Muscle layer of duodenum (tissue), 2 donors: ENCODE measurements around the gene CCDC80.

Source experiments
- H3K27ac ChIP-seq: one replicate; pipeline ENCODE4 v1.7.0; 2013; ENCODE audit warnings: mild to moderate bottlenecking, low read length
- H3K27me3 ChIP-seq: one replicate; pipeline ENCODE4 v1.7.0; 2013; ENCODE audit warnings: low read depth, mild to moderate bottlenecking, control low read depth, low read length
- H3K36me3 ChIP-seq, 2 donors: one replicate each; pipeline ENCODE4 v1.7.0; 2013; ENCODE audit warnings: low read length in 2 of 2, control low read depth in 1 of 2, mild to moderate bottlenecking in 1 of 2; ENCODE audit not compliant: insufficient read depth in 2 of 2, control insufficient read depth in 1 of 2
- H3K4me1 ChIP-seq, 2 donors: one replicate each; pipeline ENCODE4 v1.7.0; 2013; ENCODE audit warnings: low read length in 2 of 2, mild to moderate bottlenecking in 2 of 2, control low read depth in 1 of 2, moderate library complexity in 1 of 2; ENCODE audit not compliant: insufficient read depth in 2 of 2, control insufficient read depth in 1 of 2
- H3K4me3 ChIP-seq, 2 donors: one replicate each; pipeline ENCODE4 v1.7.0; 2013; ENCODE audit warnings: low read length in 2 of 2, low read depth in 1 of 2, mild to moderate bottlenecking in 1 of 2
- H3K9me3 ChIP-seq, 2 donors: one replicate each; pipeline ENCODE4 v1.7.0; 2013; ENCODE audit warnings: low read length in 2 of 2, control low read depth in 1 of 2, mild to moderate bottlenecking in 1 of 2; ENCODE audit not compliant: control insufficient read depth in 1 of 2
- donor health status: healthy.

CCDC80 gene

GRCh38 chr3:112607863-112608262 is 33.1 kb downstream of the CCDC80 start:
- H3K27me3 ChIP-seq, result no peaks in the 10 kb centered on the region
- H3K4me1 ChIP-seq, result peaks cover 0 to 3% of the 10 kb centered on the region in 2 donors
- H3K4me3 ChIP-seq, result no peak overlapping the region
- H3K27ac ChIP-seq, result no peak overlapping the region
- H3K36me3 ChIP-seq, result peaks cover 9 to 64% of the 10 kb centered on the region in 2 donors
- H3K9me3 ChIP-seq, result no peaks in the 10 kb centered on the region

DNA sequence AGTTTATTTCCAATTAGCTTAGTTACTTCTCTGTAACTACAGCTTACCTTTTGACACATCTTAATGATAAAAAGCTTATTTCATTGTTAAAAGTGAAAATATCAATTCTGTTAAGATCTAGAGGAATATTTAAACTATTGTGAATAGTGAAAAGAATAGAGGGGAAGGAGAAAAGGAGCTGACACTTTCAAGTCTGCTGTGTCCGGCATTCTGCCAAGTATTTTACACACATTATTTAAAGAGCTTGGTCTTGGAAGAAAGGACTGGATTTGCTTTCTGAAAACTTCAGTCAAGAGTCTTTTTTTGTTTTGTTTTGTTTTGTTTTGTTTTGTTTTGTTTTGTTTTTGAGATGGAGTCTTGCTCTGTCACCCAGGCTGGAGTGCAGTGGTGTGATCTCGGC is 34.8 kb downstream of the CCDC80 start:
- H3K27me3 ChIP-seq, result no peaks in the 10 kb centered on the region
- peaks cover 9 to 49% of the 10 kb centered on the region in 2 donors for H3K36me3 ChIP-seq
- no peak overlapping the region for H3K4me3 ChIP-seq
- peaks cover 0 to 3% of the 10 kb centered on the region in 2 donors for H3K4me1 ChIP-seq
- no peaks in the 10 kb centered on the region for H3K9me3 ChIP-seq
- H3K27ac ChIP-seq, result no peak overlapping the region

DNA sequence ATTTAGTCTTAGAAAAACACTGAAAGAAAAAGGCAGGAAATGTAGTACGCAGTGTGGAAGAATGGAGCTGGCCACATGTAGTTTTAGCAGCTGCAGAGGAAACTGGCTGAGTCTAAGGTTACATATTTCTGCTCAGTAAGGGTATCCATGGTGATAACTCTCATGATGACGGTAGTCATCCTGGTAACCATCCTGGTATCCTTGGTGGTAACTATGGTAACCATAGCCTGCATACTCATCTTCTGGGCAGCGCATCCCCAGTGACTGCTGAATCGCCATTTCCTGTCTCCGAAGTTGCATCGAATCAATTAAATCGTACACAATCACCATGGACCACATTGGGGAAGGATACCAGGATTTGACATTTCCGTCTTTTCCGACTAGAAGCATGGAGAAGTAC is 35.7 kb downstream of the CCDC80 start:
- H3K4me3 ChIP-seq, result no peak overlapping the region
- H3K27me3 ChIP-seq, result no peaks in the 10 kb centered on the region
- no peaks in the 10 kb centered on the region for H3K9me3 ChIP-seq
- no peak overlapping the region for H3K27ac ChIP-seq
- H3K4me1 ChIP-seq, result peaks cover 0 to 3% of the 10 kb centered on the region in 2 donors
- H3K36me3 ChIP-seq, result peaks cover 9 to 48% of the 10 kb centered on the region in 2 donors

GRCh38 chr3:112604536-112604935 is 36.4 kb downstream of the CCDC80 start:
- H3K4me1 ChIP-seq, result peaks cover 0 to 3% of the 10 kb centered on the region in 2 donors
- H3K36me3 ChIP-seq, result peaks cover 6 to 41% of the 10 kb centered on the region in 2 donors
- no peaks in the 10 kb centered on the region for H3K9me3 ChIP-seq
- no peak overlapping the region for H3K4me3 ChIP-seq
- no peaks in the 10 kb centered on the region for H3K27me3 ChIP-seq
- no peak overlapping the region for H3K27ac ChIP-seq

GRCh38 chr3:112602217-112602838 is 38.6 kb downstream of the CCDC80 start:
- H3K4me3 ChIP-seq, result no peak overlapping the region
- peaks cover 0 to 3% of the 10 kb centered on the region in 2 donors for H3K4me1 ChIP-seq
- H3K27ac ChIP-seq, result no peak overlapping the region
- no peaks in the 10 kb centered on the region for H3K27me3 ChIP-seq
- peaks cover 6 to 36% of the 10 kb centered on the region in 2 donors for H3K36me3 ChIP-seq
- no peaks in the 10 kb centered on the region for H3K9me3 ChIP-seq

DNA sequence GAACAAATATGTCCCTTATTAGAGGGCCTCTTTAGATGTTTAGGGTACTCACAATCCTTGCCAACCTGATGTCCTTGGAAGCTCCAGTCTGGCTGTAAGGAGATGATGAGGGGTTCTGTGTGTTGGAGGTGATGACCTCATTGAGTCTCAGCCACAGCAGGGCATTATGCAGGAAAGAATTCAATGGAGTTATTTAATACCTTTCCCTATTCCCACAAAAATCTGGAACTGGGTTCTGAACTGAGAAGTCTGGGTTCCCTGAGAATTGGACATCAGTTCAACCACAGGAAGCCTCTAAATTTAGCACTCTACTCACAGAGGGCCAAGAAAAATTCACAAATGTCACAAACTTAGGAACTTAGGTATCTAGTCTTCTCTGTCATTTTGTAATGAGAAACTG is 42.2 kb downstream of the CCDC80 start:
- no peaks in the 10 kb centered on the region for H3K4me1 ChIP-seq
- H3K27ac ChIP-seq, result no peak overlapping the region
- no peaks in the 10 kb centered on the region for H3K27me3 ChIP-seq
- H3K36me3 ChIP-seq, result peaks cover 4 to 11% of the 10 kb centered on the region in 2 donors
- no peaks in the 10 kb centered on the region for H3K9me3 ChIP-seq
- H3K4me3 ChIP-seq, result no peak overlapping the region

GRCh38 chr3:112597945-112598344 is 43.0 kb downstream of the CCDC80 start:
- H3K4me3 ChIP-seq, result no peak overlapping the region
- H3K4me1 ChIP-seq, result no peaks in the 10 kb centered on the region
- H3K27ac ChIP-seq, result no peak overlapping the region
- no peaks in the 10 kb centered on the region for H3K27me3 ChIP-seq
- no peaks in the 10 kb centered on the region for H3K9me3 ChIP-seq
- H3K36me3 ChIP-seq, result peaks cover 4 to 16% of the 10 kb centered on the region in 2 donors

DNA sequence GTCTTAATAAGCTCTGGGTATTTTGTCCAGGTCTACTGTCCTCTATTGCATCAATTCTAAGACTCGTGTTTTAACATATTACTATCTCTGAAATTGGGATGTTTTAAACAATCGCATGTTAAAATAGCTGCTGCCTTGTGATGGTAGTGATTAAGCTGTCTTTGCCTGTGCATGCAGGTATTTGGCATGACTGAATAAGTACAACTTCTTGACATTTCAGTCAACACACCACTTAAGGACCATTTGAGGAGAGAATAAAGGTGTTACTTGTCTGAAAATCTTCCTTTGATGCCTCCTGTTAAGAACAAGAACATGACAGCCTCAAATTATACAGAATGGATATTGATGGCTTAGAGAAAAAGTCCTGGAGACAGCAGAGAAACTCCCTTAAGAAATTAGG is 46.1 kb downstream of the CCDC80 start:
- Histone ChIP-seq H3K27me3 (no peaks in the 10 kb centered on the region), H3K9me3 (no peaks in the 10 kb centered on the region), H3K4me1 (no peaks in the 10 kb centered on the region), H3K36me3 (peaks cover 4 to 17% of the 10 kb centered on the region in 2 donors), H3K4me3 (no peak overlapping the region), H3K27ac (no peak overlapping the region)

DNA sequence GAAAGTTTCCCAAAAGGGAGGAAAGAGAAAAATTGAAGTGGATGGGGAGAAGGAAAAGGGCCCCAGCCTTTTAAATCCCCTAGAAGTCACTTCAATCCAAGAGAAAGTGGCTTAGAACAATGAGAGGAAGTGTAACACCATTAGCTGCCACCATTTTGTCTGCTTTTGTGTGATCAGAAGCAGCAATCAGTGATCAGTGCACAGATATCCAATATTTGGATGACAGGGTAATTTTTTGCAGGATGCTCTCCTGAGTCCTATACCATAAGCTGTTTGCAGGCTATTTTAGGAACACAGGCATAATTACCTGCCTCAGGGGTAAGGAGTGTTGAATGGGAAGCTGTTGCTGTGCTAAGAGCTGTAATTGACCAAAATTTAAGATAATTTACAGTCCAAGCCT is 47.7 kb downstream of the CCDC80 start:
- H3K4me1 ChIP-seq, result no peaks in the 10 kb centered on the region
- H3K9me3 ChIP-seq, result no peaks in the 10 kb centered on the region
- no peaks in the 10 kb centered on the region for H3K27me3 ChIP-seq
- no peak overlapping the region for H3K27ac ChIP-seq
- peaks cover 4 to 13% of the 10 kb centered on the region in 2 donors for H3K36me3 ChIP-seq
- H3K4me3 ChIP-seq, result no peak overlapping the region

DNA sequence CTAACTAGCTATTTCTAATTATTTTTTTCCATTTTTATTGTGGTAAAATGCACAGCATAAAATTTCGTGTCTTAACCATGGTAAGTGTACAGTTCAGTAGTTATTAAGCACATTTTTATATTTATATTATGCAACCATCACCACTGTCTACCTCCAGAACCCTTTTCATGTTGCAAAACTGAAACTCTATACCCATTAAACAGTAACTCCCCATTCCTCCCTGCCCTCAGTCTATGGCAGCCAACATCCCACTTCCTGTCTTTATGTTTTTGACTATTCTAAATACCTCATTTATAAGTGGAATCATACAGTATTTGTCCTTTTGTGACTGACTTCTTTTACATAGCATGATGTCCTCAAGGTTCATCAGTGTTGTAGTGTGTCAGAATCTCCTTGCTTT is 53.6 kb downstream of the CCDC80 start:
- Histone ChIP-seq H3K4me1 (no peaks in the 10 kb centered on the region), H3K9me3 (no peaks in the 10 kb centered on the region), H3K27ac (no peak overlapping the region), H3K4me3 (no peak overlapping the region), H3K27me3 (no peaks in the 10 kb centered on the region), H3K36me3 (peaks cover 17 to 28% of the 10 kb centered on the region in 2 donors)

DNA sequence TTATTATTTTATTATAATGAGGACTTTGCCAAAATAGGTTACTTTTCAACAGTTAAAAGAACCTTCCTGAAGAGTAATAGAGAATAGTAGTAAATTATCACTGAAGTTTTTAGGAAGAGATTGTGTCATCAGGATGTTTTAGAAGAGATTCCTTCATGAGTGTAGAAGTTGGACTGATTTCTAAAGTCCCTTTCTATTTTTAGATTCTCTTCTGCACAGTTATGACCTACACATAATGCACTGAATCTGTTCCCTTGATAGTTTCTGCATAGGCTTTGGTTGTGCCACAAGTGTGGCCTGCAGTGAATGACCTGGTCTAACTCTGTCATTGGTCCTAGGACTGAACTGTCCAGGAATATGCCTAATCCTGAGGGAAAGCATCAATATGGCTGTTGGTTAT is 55.2 kb downstream of the CCDC80 start:
- no peaks in the 10 kb centered on the region for H3K27me3 ChIP-seq
- no peak overlapping the region for H3K27ac ChIP-seq
- H3K36me3 ChIP-seq, result peaks cover 30% of the 10 kb centered on the region in 2 donors
- H3K4me3 ChIP-seq, result no peak overlapping the region
- no peaks in the 10 kb centered on the region for H3K4me1 ChIP-seq
- no peaks in the 10 kb centered on the region for H3K9me3 ChIP-seq

- Histone ChIP-seq H3K4me1 (peaks cover 0 to 4% of the 10 kb centered on the region in 2 donors), H3K27ac (no peak overlapping the region), H3K4me3 (no peak overlapping the region), H3K36me3 (peaks cover 35 to 40% of the 10 kb centered on the region in 2 donors), H3K27me3 (no peaks in the 10 kb centered on the region), H3K9me3 (no peaks in the 10 kb centered on the region)
Measured at GRCh38 chr3:112583105-112583504, 57.8 kb downstream of the CCDC80 start.
